ENCODE data around the gene HERC2.
A peak's percentile ranks its signal among the peaks of the same experiment; 100 is the strongest.
"Not testable (repeated sequence)": the region's sequence is repeated elsewhere in the genome, so short reads cannot be mapped to it uniquely, and the experiment has no call there.

HERC2 gene

GRCh38 chr15:28169366-28169765, 152.6 kb downstream of the HERC2 start:
- DNase-seq = no peak

- DNase-seq = not testable (repeated sequence)
These were observed 153.4 kb downstream of the HERC2 start for GRCh38 chr15:28168405-28169121.

- DNase-seq = no peak
These were observed 154.9 kb downstream of the HERC2 start for GRCh38 chr15:28167042-28167441.

GRCh38 chr15:28165791-28166190, 156.2 kb downstream of the HERC2 start:
- no peak for DNase-seq

- DNase-seq = no peak
These were observed 157.1 kb downstream of the HERC2 start for GRCh38 chr15:28164876-28165275.

- no peak for DNase-seq
These were observed 167.7 kb downstream of the HERC2 start for GRCh38 chr15:28154283-28154682.

GRCh38 chr15:28153492-28154119, 168.4 kb downstream of the HERC2 start:
- no peak for DNase-seq

GRCh38 chr15:28152538-28152923, 169.4 kb downstream of the HERC2 start:
- not testable (repeated sequence) for DNase-seq

- not testable (repeated sequence) for DNase-seq
These were observed 170.0 kb downstream of the HERC2 start for GRCh38 chr15:28151864-28152537.

- DNase-seq = no peak
These were observed 174.2 kb downstream of the HERC2 start for GRCh38 chr15:28147801-28148200.

GRCh38 chr15:28145419-28145818, 176.6 kb downstream of the HERC2 start:
- DNase-seq = not testable (repeated sequence)

- no peak for DNase-seq
These were observed 181.9 kb downstream of the HERC2 start for GRCh38 chr15:28140062-28140461.

GRCh38 chr15:28137408-28138039, 184.5 kb downstream of the HERC2 start:
- DNase-seq = not testable (repeated sequence)

GRCh38 chr15:28136236-28136904, 185.6 kb downstream of the HERC2 start:
- peak; percentile 24 for DNase-seq

GRCh38 chr15:28133281-28133680, 188.7 kb downstream of the HERC2 start:
- DNase-seq = no peak

GRCh38 chr15:28132524-28133275, 189.3 kb downstream of the HERC2 start:
- no peak for DNase-seq

GRCh38 chr15:28131946-28132345, 190.0 kb downstream of the HERC2 start:
- no peak for DNase-seq

GRCh38 chr15:28131400-28131799, 190.6 kb downstream of the HERC2 start:
- no peak for DNase-seq

- no peak for DNase-seq
These were observed 191.3 kb downstream of the HERC2 start for GRCh38 chr15:28130651-28131050.

GRCh38 chr15:28129231-28129848, 192.6 kb downstream of the HERC2 start:
- no peak for DNase-seq

- DNase-seq = peak; percentile 11
These were observed 193.9 kb downstream of the HERC2 start for GRCh38 chr15:28128031-28128430.

GRCh38 chr15:28127036-28127435, 194.9 kb downstream of the HERC2 start:
- DNase-seq = no peak

Data from CD4-positive, alpha-beta T cell treated with Interferon gamma for 1 hour (primary cell).